ENCODE data around the gene CAMK2B.

DNA sequence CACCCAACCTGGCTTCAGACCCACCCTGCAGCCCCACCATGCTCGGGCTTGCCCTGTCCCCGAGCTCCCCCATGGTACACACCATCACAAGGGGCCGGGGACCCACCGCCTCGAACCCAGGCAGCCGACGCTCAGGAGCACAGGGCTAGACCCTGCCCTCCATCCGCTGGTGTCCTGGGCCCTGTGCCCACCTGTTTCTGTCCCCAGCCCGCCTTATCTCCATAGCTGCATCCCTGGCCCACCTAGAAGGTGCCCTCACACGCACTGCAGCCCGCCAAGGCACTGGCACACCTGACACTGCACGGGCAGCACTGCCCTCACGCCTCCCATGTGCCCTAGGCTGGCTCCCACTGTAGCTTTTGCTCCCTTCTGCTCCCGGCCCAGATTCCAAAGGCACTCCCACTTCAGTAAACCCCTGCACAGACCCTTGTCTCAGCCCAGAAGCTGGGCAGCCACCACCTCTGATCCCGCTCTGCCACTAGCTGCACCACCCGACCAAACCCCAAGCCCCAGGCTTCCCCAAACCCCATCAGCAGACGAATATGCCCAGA lies 107.5 kb downstream of the CAMK2B start:
- TF ChIP-seq, protein P1, sequence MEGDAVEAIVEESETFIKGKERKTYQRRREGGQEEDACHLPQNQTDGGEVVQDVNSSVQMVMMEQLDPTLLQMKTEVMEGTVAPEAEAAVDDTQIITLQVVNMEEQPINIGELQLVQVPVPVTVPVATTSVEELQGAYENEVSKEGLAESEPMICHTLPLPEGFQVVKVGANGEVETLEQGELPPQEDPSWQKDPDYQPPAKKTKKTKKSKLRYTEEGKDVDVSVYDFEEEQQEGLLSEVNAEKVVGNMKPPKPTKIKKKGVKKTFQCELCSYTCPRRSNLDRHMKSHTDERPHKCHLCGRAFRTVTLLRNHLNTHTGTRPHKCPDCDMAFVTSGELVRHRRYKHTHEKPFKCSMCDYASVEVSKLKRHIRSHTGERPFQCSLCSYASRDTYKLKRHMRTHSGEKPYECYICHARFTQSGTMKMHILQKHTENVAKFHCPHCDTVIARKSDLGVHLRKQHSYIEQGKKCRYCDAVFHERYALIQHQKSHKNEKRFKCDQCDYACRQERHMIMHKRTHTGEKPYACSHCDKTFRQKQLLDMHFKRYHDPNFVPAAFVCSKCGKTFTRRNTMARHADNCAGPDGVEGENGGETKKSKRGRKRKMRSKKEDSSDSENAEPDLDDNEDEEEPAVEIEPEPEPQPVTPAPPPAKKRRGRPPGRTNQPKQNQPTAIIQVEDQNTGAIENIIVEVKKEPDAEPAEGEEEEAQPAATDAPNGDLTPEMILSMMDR (IDR thresholded peaks at IDR 0.05 in 4 of 5, conservative IDR thresholded peaks at IDR 0.05 in 1 of 5) = no peak
- TF ChIP-seq POLR2A (IDR thresholded peaks at IDR 0.05) = no peak

Data from gastrocnemius medialis (tissue), 4 donors.